ENCODE results near the gene CSH2.

DNA sequence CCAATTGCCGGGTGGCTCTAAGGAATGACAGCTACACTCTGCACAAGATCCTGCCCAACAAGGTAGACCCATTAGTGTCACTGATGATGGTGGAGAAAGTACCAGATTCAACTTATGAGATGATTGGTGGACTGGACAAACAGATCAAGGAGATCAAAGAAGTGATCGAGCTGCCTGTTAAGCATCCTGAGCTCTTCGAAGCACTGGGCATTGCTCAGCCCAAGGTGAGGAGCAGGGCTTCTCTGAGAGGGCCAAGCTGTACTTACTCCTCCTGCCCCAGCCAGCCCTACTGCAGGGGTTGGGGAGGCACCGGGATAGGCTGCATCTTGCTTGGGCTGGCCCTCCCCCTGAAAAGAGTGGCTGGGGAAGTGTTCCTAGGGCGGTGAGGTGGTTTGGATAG is 43.2 kb downstream of the CSH2 start:
- TF ChIP-seq ARNT (IDR thresholded peaks at IDR 0.05) (no peak), ZNF10 (CRISPR knock-in tag; IDR thresholded peaks at IDR 0.05; ENCODE audit: borderline replicate concordance, low read depth) (no peak), EZH2 (conservative IDR thresholded peaks at IDR 0.05; ENCODE audit: low read depth, low read length) (no peak), ZNF501 (CRISPR knock-in tag; IDR thresholded peaks at IDR 0.05) (no peak), HNRNPL (IDR thresholded peaks at IDR 0.05; ENCODE audit: low read depth, low read length) (no peak), ZNF225 (CRISPR knock-in tag; IDR thresholded peaks at IDR 0.05) (no peak)
- TF ChIP-seq, protein P1, sequence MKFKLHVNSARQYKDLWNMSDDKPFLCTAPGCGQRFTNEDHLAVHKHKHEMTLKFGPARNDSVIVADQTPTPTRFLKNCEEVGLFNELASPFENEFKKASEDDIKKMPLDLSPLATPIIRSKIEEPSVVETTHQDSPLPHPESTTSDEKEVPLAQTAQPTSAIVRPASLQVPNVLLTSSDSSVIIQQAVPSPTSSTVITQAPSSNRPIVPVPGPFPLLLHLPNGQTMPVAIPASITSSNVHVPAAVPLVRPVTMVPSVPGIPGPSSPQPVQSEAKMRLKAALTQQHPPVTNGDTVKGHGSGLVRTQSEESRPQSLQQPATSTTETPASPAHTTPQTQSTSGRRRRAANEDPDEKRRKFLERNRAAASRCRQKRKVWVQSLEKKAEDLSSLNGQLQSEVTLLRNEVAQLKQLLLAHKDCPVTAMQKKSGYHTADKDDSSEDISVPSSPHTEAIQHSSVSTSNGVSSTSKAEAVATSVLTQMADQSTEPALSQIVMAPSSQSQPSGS (CRISPR knock-in tag; IDR thresholded peaks at IDR 0.05) = no peak
- TF ChIP-seq, protein P2, sequence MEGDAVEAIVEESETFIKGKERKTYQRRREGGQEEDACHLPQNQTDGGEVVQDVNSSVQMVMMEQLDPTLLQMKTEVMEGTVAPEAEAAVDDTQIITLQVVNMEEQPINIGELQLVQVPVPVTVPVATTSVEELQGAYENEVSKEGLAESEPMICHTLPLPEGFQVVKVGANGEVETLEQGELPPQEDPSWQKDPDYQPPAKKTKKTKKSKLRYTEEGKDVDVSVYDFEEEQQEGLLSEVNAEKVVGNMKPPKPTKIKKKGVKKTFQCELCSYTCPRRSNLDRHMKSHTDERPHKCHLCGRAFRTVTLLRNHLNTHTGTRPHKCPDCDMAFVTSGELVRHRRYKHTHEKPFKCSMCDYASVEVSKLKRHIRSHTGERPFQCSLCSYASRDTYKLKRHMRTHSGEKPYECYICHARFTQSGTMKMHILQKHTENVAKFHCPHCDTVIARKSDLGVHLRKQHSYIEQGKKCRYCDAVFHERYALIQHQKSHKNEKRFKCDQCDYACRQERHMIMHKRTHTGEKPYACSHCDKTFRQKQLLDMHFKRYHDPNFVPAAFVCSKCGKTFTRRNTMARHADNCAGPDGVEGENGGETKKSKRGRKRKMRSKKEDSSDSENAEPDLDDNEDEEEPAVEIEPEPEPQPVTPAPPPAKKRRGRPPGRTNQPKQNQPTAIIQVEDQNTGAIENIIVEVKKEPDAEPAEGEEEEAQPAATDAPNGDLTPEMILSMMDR (CRISPR knock-in tag; IDR thresholded peaks at IDR 0.05) = no peak
- TF ChIP-seq, protein P3, sequence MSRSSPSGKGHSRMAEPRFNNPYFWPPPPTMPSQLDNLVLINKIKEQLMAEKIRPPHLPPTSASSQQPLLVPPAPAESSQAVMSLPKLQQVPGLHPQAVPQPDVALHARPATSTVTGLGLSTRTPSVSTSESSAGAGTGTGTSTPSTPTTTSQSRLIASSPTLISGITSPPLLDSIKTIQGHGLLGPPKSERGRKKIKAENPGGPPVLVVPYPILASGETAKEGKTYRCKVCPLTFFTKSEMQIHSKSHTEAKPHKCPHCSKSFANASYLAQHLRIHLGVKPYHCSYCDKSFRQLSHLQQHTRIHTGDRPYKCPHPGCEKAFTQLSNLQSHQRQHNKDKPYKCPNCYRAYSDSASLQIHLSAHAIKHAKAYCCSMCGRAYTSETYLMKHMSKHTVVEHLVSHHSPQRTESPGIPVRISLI (CRISPR knock-in tag; IDR thresholded peaks at IDR 0.05; ENCODE audit: borderline replicate concordance) = no peak
- TF ChIP-seq, protein P4, sequence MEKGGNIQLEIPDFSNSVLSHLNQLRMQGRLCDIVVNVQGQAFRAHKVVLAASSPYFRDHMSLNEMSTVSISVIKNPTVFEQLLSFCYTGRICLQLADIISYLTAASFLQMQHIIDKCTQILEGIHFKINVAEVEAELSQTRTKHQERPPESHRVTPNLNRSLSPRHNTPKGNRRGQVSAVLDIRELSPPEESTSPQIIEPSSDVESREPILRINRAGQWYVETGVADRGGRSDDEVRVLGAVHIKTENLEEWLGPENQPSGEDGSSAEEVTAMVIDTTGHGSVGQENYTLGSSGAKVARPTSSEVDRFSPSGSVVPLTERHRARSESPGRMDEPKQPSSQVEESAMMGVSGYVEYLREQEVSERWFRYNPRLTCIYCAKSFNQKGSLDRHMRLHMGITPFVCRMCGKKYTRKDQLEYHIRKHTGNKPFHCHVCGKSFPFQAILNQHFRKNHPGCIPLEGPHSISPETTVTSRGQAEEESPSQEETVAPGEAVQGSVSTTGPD (CRISPR knock-in tag; IDR thresholded peaks at IDR 0.05) = no peak
